Endothelial cell of umbilical vein (primary cell): ENCODE measurements around the gene SYTL2. TPM values are rescaled to one million over a fixed set of nuclear protein-coding genes. Genes with fewer than 3 reads are reported as not detected.

Experiments used
- BruUV-seq: library from RNA; stranded (reverse); fragments of 400-500 nt; replicated peaks from 2 replicates; lab custom pipeline; 2021; lab: Mats Ljungman, UMichigan
- CTCF ChIA-PET: fragments of 300-600, 350-600 bp; sonication (Branson Sonifier 250); formaldehyde crosslinking; loops from one replicate; lab custom pipeline; 2021; ENCODE audit warnings: antibody characterized with exemption, inconsistent platforms; lab: Charles Lee
- POLR2A ChIA-PET: fragments of 300-600, 350-600 bp; sonication (Branson Sonifier 250); formaldehyde crosslinking; loops from one replicate; lab custom pipeline; 2021; ENCODE audit warnings: antibody characterized with exemption, inconsistent platforms; lab: Charles Lee
- DNase-seq: peaks from one replicate; pipeline ENCODE4 v3.0.0-alpha.2; 2011; ENCODE audit warnings: low read depth, low spot score
- FAIRE-seq: peaks from 2 replicates; lab custom pipeline; 2011; peaks lifted over from hg19 to GRCh38; lab: Jason Lieb, UNC
- H2AFZ ChIP-seq: 2 replicates; pipeline ENCODE4 v1.6.0; 2012; ENCODE audit warnings: low read depth, low read length, control low read depth, inconsistent platforms
- H3K27ac ChIP-seq: 2 replicates; pipeline ENCODE4 v1.5.1; 2011; ENCODE audit warnings: low read depth, mild to moderate bottlenecking, control low read depth, low read length, moderate library complexity; ENCODE audit not compliant: insufficient read depth
- H3K27me3 ChIP-seq, 2 experiments: 2 replicates each; pipeline versions ENCODE4 v1.6.0 to v1.6.1; 2011; ENCODE audit warnings: low read length in 2 of 2, mixed read lengths in 1 of 2; ENCODE audit not compliant: control insufficient read depth in 2 of 2, insufficient read depth in 2 of 2
- H3K36me3 ChIP-seq, 2 experiments: 2 replicates in 1 of 2; 3 replicates in 1 of 2; pipeline ENCODE4 v1.5.1; 2011; ENCODE audit warnings: low read length in 2 of 2, mild to moderate bottlenecking in 1 of 2, moderate library complexity in 1 of 2; ENCODE audit not compliant: control insufficient read depth in 2 of 2, insufficient read depth in 2 of 2; ENCODE audit errors: extremely low read depth in 1 of 2
- H3K4me1 ChIP-seq: 3 replicates; pipeline ENCODE4 v1.5.1; 2011; ENCODE audit warnings: mild to moderate bottlenecking, low read length; ENCODE audit not compliant: control insufficient read depth, insufficient read depth; ENCODE audit errors: extremely low read depth
- H3K4me2 ChIP-seq: 2 replicates; pipeline ENCODE4 v1.6.1; 2011; ENCODE audit warnings: low read length, control low read depth, mixed read lengths; ENCODE audit not compliant: insufficient read depth
- H3K4me3 ChIP-seq, 3 experiments: fragments of 200-600 bp in 1 of 3; sonication (generic), shearing (Covaris generic) in 1 of 3; replicated peaks in 1 of 3; 2 replicates each; pipeline ENCODE4 v1.5.1; 2011 to 2016; ENCODE audit warnings: control low read depth in 3 of 3, low read length in 3 of 3, mild to moderate bottlenecking in 2 of 3, inconsistent platforms in 1 of 3, low read depth in 1 of 3, moderate library complexity in 1 of 3; ENCODE audit not compliant: insufficient read depth in 1 of 3
- H3K79me2 ChIP-seq: 2 replicates; pipeline ENCODE4 v1.6.0; 2012; ENCODE audit warnings: low read length, inconsistent platforms; ENCODE audit not compliant: control insufficient read depth, insufficient read depth
- H3K9ac ChIP-seq: replicated peaks from 2 replicates; pipeline ENCODE3; 2011; ENCODE audit warnings: low read length, control low read depth; ENCODE audit not compliant: insufficient read depth; ENCODE audit errors: extremely low read depth
- H3K9me1 ChIP-seq: replicated peaks from 3 replicates; pipeline ENCODE4 v1.6.0; 2011; ENCODE audit warnings: mild to moderate bottlenecking, low read length; ENCODE audit not compliant: control insufficient read depth, insufficient read depth; ENCODE audit errors: extremely low read depth
- H3K9me3 ChIP-seq: replicated peaks from 2 replicates; pipeline ENCODE4 v1.5.1; 2012; ENCODE audit warnings: low read length, inconsistent platforms; ENCODE audit not compliant: control insufficient read depth, insufficient read depth
- H4K20me1 ChIP-seq: replicated peaks from 2 replicates; pipeline ENCODE3; 2011; ENCODE audit warnings: mild to moderate bottlenecking, low read length; ENCODE audit not compliant: control insufficient read depth, insufficient read depth; ENCODE audit errors: extremely low read depth
- CTCF ChIP-seq, 2 donors: IDR thresholded peaks; 1 replicate in 1 of 2; 2 replicates in 1 of 2; pipeline ENCODE4 v1.5.1; 2011; ENCODE audit warnings: low read length in 2 of 2, mild to moderate bottlenecking in 2 of 2, moderate library complexity in 2 of 2, control low read depth in 1 of 2, inconsistent platforms in 1 of 2, low read depth in 1 of 2; ENCODE audit not compliant: insufficient read depth in 1 of 2; ENCODE audit errors: extremely low read depth in 1 of 2
- EZH2 ChIP-seq: IDR thresholded peaks from 2 replicates; pipeline ENCODE4 v1.6.1; 2012; ENCODE audit warnings: borderline replicate concordance, low read depth, mild to moderate bottlenecking, moderate library complexity, low read length, inconsistent platforms; ENCODE audit not compliant: severe bottlenecking
- FOS ChIP-seq: IDR thresholded peaks from 2 replicates; pipeline ENCODE4 v1.6.1; 2011; ENCODE audit warnings: mild to moderate bottlenecking, low read length, moderate library complexity, borderline replicate concordance; ENCODE audit not compliant: insufficient read depth
- GATA2 ChIP-seq: IDR thresholded peaks from 2 replicates; pipeline ENCODE4 v1.7.0; 2011; ENCODE audit warnings: low read depth, mild to moderate bottlenecking, moderate library complexity, mixed read lengths, low read length; ENCODE audit not compliant: insufficient read length, insufficient read depth
- JUN ChIP-seq: IDR thresholded peaks from 2 replicates; pipeline ENCODE4 v1.6.1; 2011; ENCODE audit warnings: borderline replicate concordance, low read depth; ENCODE audit not compliant: insufficient read length, insufficient read depth
- MAX ChIP-seq: IDR thresholded peaks from 2 replicates; pipeline ENCODE4 v1.6.1; 2011; ENCODE audit not compliant: insufficient read depth, insufficient read length
- MYC ChIP-seq: IDR thresholded peaks from one replicate; pipeline ENCODE4 v1.6.1; 2011; ENCODE audit warnings: mild to moderate bottlenecking, low read depth, low read length
- POLR2A ChIP-seq: IDR thresholded peaks from 2 replicates; pipeline ENCODE4 v1.6.1; 2012; ENCODE audit warnings: low read depth, mild to moderate bottlenecking, control low read depth, low read length
- POLR2AphosphoS5 ChIP-seq: IDR thresholded peaks from 2 replicates; pipeline ENCODE4 v1.6.1; 2012; ENCODE audit warnings: low read depth, mild to moderate bottlenecking, control low read depth, low read length, moderate library complexity; ENCODE audit not compliant: insufficient read depth
- dilution Hi-C: fragments of 300-500 bp; cut with MboI; formaldehyde crosslinking; loops from one replicate; pipeline ENCODE4 v1.15.0; 2019; ENCODE audit warnings: low sequenced_read_pairs; ENCODE audit not compliant: extremely low pct_ligation_motif_present
- intact Hi-C: fragments of 100-400 bp; cut with micrococcal nuclease; formaldehyde crosslinking; loops from one replicate; pipeline ENCODE4 v1.10.0; 2022
- polyA plus RNA-seq, 4 experiments: library from polyadenylated mRNA; depleted of rRNA in 3 of 4; stranded (reverse) in 3 of 4; unstranded in 1 of 4; fragments of >200 nt; gene quantifications; 2 replicates each; pipeline versions ENCODE4 v1.2.1 to v1.2.3, GENCODE V29; 2011 to 2012; ENCODE audit warnings: missing spikeins in 1 of 4
- total RNA-seq: library from RNA; stranded (reverse); gene quantifications from 2 replicates; pipeline ENCODE4 v1.2.3, GENCODE V29; 2021

SYTL2 gene
- total and polyA plus RNA-seq, 2 donors (not counting 3 experiments of a cell fraction or from before 2014, with no cell fraction given), result 1.4 to 2.4 TPM

- Histone ChIP-seq H3K4me2 (peak within 1 kb of the TSS; percentile 98), H3K9ac (peak within 1 kb of the TSS; percentile 94), H4K20me1 (peaks cover 13% of the 10 kb centered on the region), H3K79me2 (peaks cover 48% of the 10 kb centered on the region), H3K27ac (peak within 1 kb of the TSS; percentile 91), H2AFZ (peak within 1 kb of the TSS; percentile 72), H3K4me3 (peak within 1 kb of the TSS; percentile 40 to 92 (median 66)), H3K9me1 (no peaks in the 10 kb centered on the region), H3K9me3 (no peaks in the 10 kb centered on the region), H3K4me1 (peaks cover 27% of the 10 kb centered on the region), H3K36me3 (peaks cover 0 to 10% of the 10 kb centered on the region in 2 experiments), H3K27me3 (no peaks in the 10 kb centered on the region)
- dilution Hi-C loops, result no loop called here
- peak; percentile 90 for TF ChIP-seq POLR2A
- TF ChIP-seq MAX, result no peak
- TF ChIP-seq MYC, result peak; percentile 60
- no peak for TF ChIP-seq CTCF (IDR thresholded peaks at IDR 0.05; ENCODE audit: extremely low read depth in 1 of 2, insufficient read depth in 1 of 2, low read depth in 1 of 2, low read length in 2 of 2)
- TF ChIP-seq EZH2, result no peak
- TF ChIP-seq FOS, result no peak
- TF ChIP-seq GATA2, result no peak
- peak; percentile 32 for TF ChIP-seq JUN
- TF ChIP-seq POLR2AphosphoS5, result peak; percentile 95
- ChIA-PET CTCF (interaction anchor here (1.0 to 1.3 kb wide), 4 partner anchors 15 to 145 kb away, joined by 3 to 4 read pairs (median 3); partner anchors contain the start of gene TMEM126A), POLR2A (interaction anchor here (1.0 to 1.5 kb wide), 3 partner anchors 17 to 145 kb away, joined by 3 to 9 read pairs (median 3); partner anchors contain the start of gene TMEM126A)
- peak; percentile 94 for DNase-seq
- peak; percentile 90 for FAIRE-seq
- TSS peak; percentile 46 for BruUV-seq
- intact Hi-C loops, result loop anchor here (1.0 to 10.0 kb wide), 7 partner anchors 16 to 630 kb away; partner anchors contain the start of genes PICALM and TMEM126B
These were observed 146.1 kb downstream of the SYTL2 start, which contains the start of gene CREBZF for GRCh38 chr11:85664615-85665481. CREBZF (minus strand) TSS chr11:85665129; CDS start chr11:85664875, 254 bp downstream.
